GM12878 (cell line): ENCODE measurements around the gene SNAPC4. TPM values are rescaled to one million over a fixed set of nuclear protein-coding genes. Genes with fewer than 3 reads are reported as not detected.

Experiments used
- ATAC-seq: fragments of 200-7000 bp; cut with Tn5 transposase; 3 replicates; pipeline ENCODE4 v1.9.1; 2020; ENCODE audit warnings: mild to moderate bottlenecking, moderate library complexity
- BruUV-seq: library from RNA; stranded (reverse); fragments of 400-500 nt; replicated peaks from 2 replicates; lab custom pipeline; 2021; lab: Mats Ljungman, UMichigan
- CTCF ChIA-PET: fragments of 300-600 bp; sonication (Branson Sonifier 250); formaldehyde crosslinking; extraction: SDS; loops from one replicate; lab custom pipeline; 2021; ENCODE audit warnings: inconsistent platforms; lab: Yijun Ruan, JAX
- POLR2A ChIA-PET: fragments of 350-600 bp; formaldehyde crosslinking; extraction: SDS; loops from one replicate; lab custom pipeline; 2021; ENCODE audit warnings: inconsistent platforms; lab: Charles Lee
- RAD21 ChIA-PET: fragments of 300-600 bp; sonication (Branson Sonifier 250); formaldehyde crosslinking; loops from one replicate; lab custom pipeline; 2023; ENCODE audit warnings: antibody characterized with exemption; ENCODE audit not compliant: unreplicated experiment; lab: Charles Lee
- SMC1A ChIA-PET: fragments of 300-600 bp; sonication (Branson Sonifier 250); formaldehyde crosslinking; loops from one replicate; lab custom pipeline; 2023; ENCODE audit not compliant: unreplicated experiment, uncharacterized antibody; lab: Charles Lee
- DNase-seq: peaks from one replicate; pipeline ENCODE4 v3.0.0-alpha.2; 2011; ENCODE audit warnings: low read depth, low spot score
- FAIRE-seq: peaks from 3 replicates; lab custom pipeline; 2011; peaks lifted over from hg19 to GRCh38; lab: Jason Lieb, UNC
- H2AFZ ChIP-seq: 2 replicates; pipeline ENCODE4 v1.6.0; 2011; ENCODE audit warnings: low read depth, low read length, control low read depth; ENCODE audit not compliant: control insufficient read depth
- H3K27ac ChIP-seq: 2 replicates; pipeline ENCODE4 v1.5.1; 2011; ENCODE audit warnings: control low read depth; ENCODE audit not compliant: control insufficient read depth, insufficient read depth
- H3K27me3 ChIP-seq, 2 experiments: replicated peaks in 1 of 2; 2 replicates each; pipeline versions ENCODE4 v1.6.0 to v1.6.1; 2011; ENCODE audit warnings: low read length in 1 of 2; ENCODE audit not compliant: control insufficient read depth in 2 of 2, insufficient read depth in 2 of 2
- H3K36me3 ChIP-seq, 2 experiments: 2 replicates each; pipeline ENCODE4 v1.5.1; 2011; ENCODE audit warnings: low read length in 1 of 2; ENCODE audit not compliant: control insufficient read depth in 2 of 2, insufficient read depth in 2 of 2
- H3K4me1 ChIP-seq: 2 replicates; pipeline ENCODE4 v1.6.1; 2011; ENCODE audit warnings: mild to moderate bottlenecking, low read length, moderate library complexity, mixed read lengths; ENCODE audit not compliant: control insufficient read depth, insufficient read depth
- H3K4me2 ChIP-seq: 2 replicates; pipeline ENCODE4 v1.6.0; 2011; ENCODE audit warnings: control low read depth; ENCODE audit not compliant: control insufficient read depth, insufficient read depth
- H3K4me3 ChIP-seq: fragments of 200-600 bp; sonication (generic); 2 replicates; pipeline ENCODE4 v1.5.1; 2016
- H3K79me2 ChIP-seq: 2 replicates; pipeline ENCODE4 v1.6.0; 2011; ENCODE audit warnings: low read length; ENCODE audit not compliant: control insufficient read depth, insufficient read depth
- H3K9ac ChIP-seq: 2 replicates; pipeline ENCODE4 v1.8.0; 2011; ENCODE audit warnings: low read length, control low read depth, mixed read lengths; ENCODE audit not compliant: control insufficient read depth, insufficient read depth
- H3K9me3 ChIP-seq: replicated peaks from 3 replicates; pipeline ENCODE4 v1.5.1; 2011; ENCODE audit warnings: mild to moderate bottlenecking, low read length; ENCODE audit not compliant: control insufficient read depth, insufficient read depth
- H4K20me1 ChIP-seq: 2 replicates; pipeline ENCODE4 v1.6.0; 2011; ENCODE audit not compliant: control insufficient read depth, insufficient read depth
- BCL3 ChIP-seq: IDR thresholded peaks from 2 replicates; pipeline ENCODE4 v1.6.1; 2011; ENCODE audit warnings: borderline replicate concordance, low read depth, mild to moderate bottlenecking, moderate library complexity, low read length; ENCODE audit not compliant: insufficient read depth, poor library complexity, severe bottlenecking
- E2F8 ChIP-seq: fragments of 450-650 bp; IDR thresholded peaks from 2 replicates; pipeline ENCODE4 v1.6.1; 2018; ENCODE audit warnings: mild to moderate bottlenecking, low read depth, moderate library complexity; ENCODE audit not compliant: partially characterized antibody
- MEF2B ChIP-seq: fragments of 450-650 bp; IDR thresholded peaks from 2 replicates; pipeline ENCODE4 v1.6.1; 2018; ENCODE audit warnings: mild to moderate bottlenecking, moderate library complexity; ENCODE audit not compliant: partially characterized antibody, poor library complexity, severe bottlenecking
- NKRF ChIP-seq: fragments of 450-650 bp; conservative IDR thresholded peaks from 2 replicates; pipeline ENCODE4 v1.6.1; 2017; ENCODE audit warnings: mild to moderate bottlenecking, moderate library complexity
- WGBS: methylation state at CpG from one replicate; pipeline ENCODE4 v1.1.6; 2016; ENCODE audit warnings: low lambda C conversion rate; ENCODE audit not compliant: insufficient replicate concordance, insufficient coverage; ENCODE audit errors: missing lambda C conversion rate; 5-methylcytosine and 5-hydroxymethylcytosine counted together
- in situ Hi-C: fragments of 300-500 bp; cut with MboI; formaldehyde crosslinking; loops from 9 replicates; pipeline ENCODE4 v1.14.3; 2018; ENCODE audit warnings: mixed read lengths
- intact Hi-C: fragments of 100-400 bp; cut with micrococcal nuclease; formaldehyde crosslinking; loops from one replicate; pipeline ENCODE4 v1.14.2; 2022; ENCODE audit not compliant: unreplicated experiment
- polyA plus RNA-seq, 11 experiments: library from polyadenylated mRNA; depleted of rRNA in 4 of 11; unstranded in 6 of 11; stranded (reverse) in 5 of 11; fragments of >200 nt; fragmentation: Nextera tagmentation in 4 of 11; fragmentation: Illumina TruSeq in 1 of 11; extraction: Ambion mirVana in 4 of 11; extraction: Trizol in 1 of 11; gene quantifications; 1 replicate in 1 of 11; 2 replicates in 10 of 11; pipeline versions ENCODE4 v1.2.1 to v1.2.3, GENCODE V29; 2011 to 2016; ENCODE audit warnings: inconsistent platforms in 2 of 11, missing spikeins in 2 of 11, low read depth in 1 of 11
- total RNA-seq, 4 experiments: library from RNA; depleted of rRNA in 3 of 4; stranded (reverse); fragments of >200 nt in 3 of 4; fragmentation: Illumina TruSeq in 1 of 4; extraction: Trizol in 1 of 4; gene quantifications; 2 replicates each; pipeline versions ENCODE4 v1.2.1 to v1.2.3, GENCODE V29; 2013 to 2021

Gene SNAPC4
- total and polyA plus RNA-seq, 10 of the 15 experiments (the other 5 are each of a cell fraction or from before 2014, with no cell fraction given): 0.42 to 19.8 (median 7.0) TPM

- intact Hi-C loops (no loop called here), in situ Hi-C loops (no loop called here)
- POLR2A ChIA-PET: no interaction called here
- H3K9me3 ChIP-seq: no peaks in the 10 kb centered on the region
- H3K27ac ChIP-seq: no peak overlapping the region
- no peaks in the 10 kb centered on the region for H3K27me3 ChIP-seq
- WGBS: 94% methylated on average over 26 of the region's 26 CpGs
- H3K79me2 ChIP-seq: peaks cover 20% of the 10 kb centered on the region
- H3K4me3 ChIP-seq: no peak overlapping the region
- CTCF ChIA-PET: no interaction called here
- no peak overlapping the region for H2AFZ ChIP-seq
- no peak for TF ChIP-seq NKRF
- no peak for FAIRE-seq
- H3K9ac ChIP-seq: no peak overlapping the region
- ATAC-seq: no peak
- peaks cover 0 to 13% of the 10 kb centered on the region in 2 experiments; a peak in 3 of 4 replicates for H3K36me3 ChIP-seq
- no TSS peak for BruUV-seq
- no peaks in the 10 kb centered on the region for H4K20me1 ChIP-seq
- RAD21 ChIA-PET: no interaction called here
- H3K4me2 ChIP-seq: no peak overlapping the region
- H3K4me1 ChIP-seq: peaks cover 3% of the 10 kb centered on the region; the same call in 1 of the 2 replicates
- SMC1A ChIA-PET: no interaction called here
- DNase-seq: no peak
Measured at GRCh38 chr9:136432591-136432990, 32.6 kb upstream of the SNAPC4 start.

GRCh38 chr9:136431782-136432350 lies 31.9 kb upstream of the SNAPC4 start:
- intact Hi-C loops: no loop called here
- H3K9ac ChIP-seq: no peak overlapping the region
- TF ChIP-seq E2F8 (no peak), BCL3 (no peak), MEF2B (no peak)
- RAD21 ChIA-PET: no interaction called here
- POLR2A ChIA-PET: no interaction called here
- no peaks in the 10 kb centered on the region for H4K20me1 ChIP-seq
- ATAC-seq: no peak
- H3K27ac ChIP-seq: no peak overlapping the region
- peaks cover 13% of the 10 kb centered on the region for H3K79me2 ChIP-seq
- BruUV-seq: no TSS peak
- peaks cover 0 to 13% of the 10 kb centered on the region in 2 experiments; a peak in 3 of 4 replicates for H3K36me3 ChIP-seq
- DNase-seq: no peak
- CTCF ChIA-PET: no interaction called here
- FAIRE-seq: no peak
- SMC1A ChIA-PET: no interaction called here
- H3K4me3 ChIP-seq: no peak overlapping the region
- no peaks in the 10 kb centered on the region for H3K9me3 ChIP-seq
- in situ Hi-C loops: no loop called here
- H3K4me2 ChIP-seq: no peak overlapping the region
- no peak overlapping the region for H2AFZ ChIP-seq
- H3K27me3 ChIP-seq: no peaks in the 10 kb centered on the region
- WGBS: 92% methylated on average over 26 of the region's 36 CpGs
- no peaks in the 10 kb centered on the region for H3K4me1 ChIP-seq
